GM12892 (cell line): ENCODE measurements around the gene LGALS9C.
"Not testable (repeated sequence)": the region's sequence is repeated elsewhere in the genome, so short reads cannot be mapped to it uniquely, and the experiment has no call there.

Source experiments
- DNase-seq: peaks from one replicate; pipeline ENCODE4 v3.0.0; 2011; ENCODE audit not compliant: insufficient read length
- FAIRE-seq: peaks from 2 replicates; lab custom pipeline; 2011; peaks lifted over from hg19 to GRCh38; lab: Jason Lieb, UNC

LGALS9C gene

GRCh38 chr17:18474754-18475153 lies 1.8 kb upstream of the LGALS9C start:
- FAIRE-seq = not testable (repeated sequence)

GRCh38 chr17:18477367-18477766 lies 778 bp downstream of the LGALS9C start:
- DNase-seq = not testable (repeated sequence)
- FAIRE-seq = peak; percentile 27

More at GRCh38 chr17:18474754-18475153, 1.8 kb upstream of the LGALS9C start:
- DNase-seq = not testable (repeated sequence)

GRCh38 chr17:18478362-18478761 lies 1.8 kb downstream of the LGALS9C start:
- DNase-seq, FAIRE-seq: not testable (repeated sequence)

- FAIRE-seq, DNase-seq: not testable (repeated sequence)
Measured at GRCh38 chr17:18478977-18479595, 2.5 kb downstream of the LGALS9C start.

GRCh38 chr17:18481775-18482174 lies 5.2 kb downstream of the LGALS9C start:
- FAIRE-seq, DNase-seq: not testable (repeated sequence)

- FAIRE-seq, DNase-seq: not testable (repeated sequence)
Measured at GRCh38 chr17:18485936-18486464, 9.4 kb downstream of the LGALS9C start.

- FAIRE-seq = not testable (repeated sequence)
Measured at GRCh38 chr17:18487633-18488032, 11.0 kb downstream of the LGALS9C start.

GRCh38 chr17:18488622-18489021 lies 12.0 kb downstream of the LGALS9C start:
- FAIRE-seq, DNase-seq: not testable (repeated sequence)

More at GRCh38 chr17:18487633-18488032, 11.0 kb downstream of the LGALS9C start:
- DNase-seq = not testable (repeated sequence)

- DNase-seq, FAIRE-seq: not testable (repeated sequence)
Measured at GRCh38 chr17:18490016-18490415, 13.4 kb downstream of the LGALS9C start.

- not testable (repeated sequence) for DNase-seq
- FAIRE-seq = peak; percentile 86
Measured at GRCh38 chr17:18492712-18493480, 16.3 kb downstream of the LGALS9C start.

GRCh38 chr17:18494250-18494768 lies 17.7 kb downstream of the LGALS9C start:
- DNase-seq, FAIRE-seq: not testable (repeated sequence)

- DNase-seq, FAIRE-seq: not testable (repeated sequence)
Measured at GRCh38 chr17:18497044-18497443, 20.5 kb downstream of the LGALS9C start.

- not testable (repeated sequence) for DNase-seq, FAIRE-seq
Measured at GRCh38 chr17:18499100-18499499, 22.5 kb downstream of the LGALS9C start.

GRCh38 chr17:18499756-18500155 lies 23.2 kb downstream of the LGALS9C start:
- FAIRE-seq, DNase-seq: not testable (repeated sequence)

GRCh38 chr17:18500281-18500680 lies 23.7 kb downstream of the LGALS9C start:
- not testable (repeated sequence) for FAIRE-seq, DNase-seq

- not testable (repeated sequence) for DNase-seq, FAIRE-seq
Measured at GRCh38 chr17:18500816-18501215, 24.2 kb downstream of the LGALS9C start.

GRCh38 chr17:18503221-18503620 lies 26.6 kb downstream of the LGALS9C start:
- DNase-seq, FAIRE-seq: not testable (repeated sequence)

GRCh38 chr17:18507729-18508128 lies 31.1 kb downstream of the LGALS9C start:
- not testable (repeated sequence) for DNase-seq, FAIRE-seq

- not testable (repeated sequence) for FAIRE-seq, DNase-seq
Measured at GRCh38 chr17:18508667-18509066, 32.1 kb downstream of the LGALS9C start.

GRCh38 chr17:18521100-18521499 lies 44.5 kb downstream of the LGALS9C start:
- FAIRE-seq, DNase-seq: not testable (repeated sequence)
